KMS-11 (cell line): ENCODE measurements around the gene REELD1.

ENCODE experiments used
- H2AFZ ChIP-seq: fragments of 200-600 bp; sonication (generic); 2 replicates; pipeline ENCODE4 v1.6.1; 2016; ENCODE audit warnings: antibody characterized with exemption, mixed run types, low read depth
- H3K27ac ChIP-seq: fragments of 200-600 bp; sonication (generic); 2 replicates; pipeline ENCODE4 v1.6.1; 2016; ENCODE audit warnings: mild to moderate bottlenecking, mixed run types
- H3K27me3 ChIP-seq: fragments of 200-600 bp; sonication (generic); 2 replicates; pipeline ENCODE4 v1.6.1; 2017; ENCODE audit warnings: mild to moderate bottlenecking, low read depth, mixed run types, moderate library complexity; ENCODE audit not compliant: insufficient read depth
- H3K36me3 ChIP-seq: fragments of 200-600 bp; sonication (generic); 2 replicates; pipeline ENCODE4 v1.6.1; 2017; ENCODE audit warnings: mild to moderate bottlenecking, mixed run types; ENCODE audit not compliant: insufficient read depth
- H3K4me1 ChIP-seq: fragments of 200-600 bp; sonication (generic); 2 replicates; pipeline ENCODE4 v1.6.1; 2016; ENCODE audit warnings: mild to moderate bottlenecking, low read depth, mixed run types; ENCODE audit not compliant: poor library complexity, severe bottlenecking
- H3K4me2 ChIP-seq: fragments of 200-600 bp; sonication (generic); 2 replicates; pipeline ENCODE4 v1.7.0; 2016; ENCODE audit warnings: mild to moderate bottlenecking, mixed run types
- H3K4me3 ChIP-seq: fragments of 200-600 bp; sonication (generic); IDR thresholded peaks from 2 replicates; pipeline ENCODE4 v1.6.1; 2017; ENCODE audit warnings: low read depth, low read length, mixed read lengths; ENCODE audit not compliant: insufficient read depth
- H3K79me2 ChIP-seq: fragments of 200-600 bp; sonication (generic); 2 replicates; pipeline ENCODE4 v1.6.1; 2016; ENCODE audit warnings: low read depth, mixed run types; ENCODE audit not compliant: insufficient read depth
- H3K9ac ChIP-seq: fragments of 200-600 bp; sonication (generic); 2 replicates; pipeline ENCODE4 v1.6.1; 2016; ENCODE audit warnings: mild to moderate bottlenecking, mixed run types
- H4K20me1 ChIP-seq: fragments of 200-600 bp; sonication (generic); 2 replicates; pipeline ENCODE4 v1.6.1; 2016; ENCODE audit warnings: mild to moderate bottlenecking, mixed run types; ENCODE audit not compliant: insufficient read depth
- CTCF ChIP-seq: fragments of 200-600 bp; sonication (generic); conservative IDR thresholded peaks from 2 replicates; pipeline ENCODE4 v1.6.1; 2017; ENCODE audit warnings: low read depth, mild to moderate bottlenecking, antibody characterized with exemption, low read length, moderate library complexity, mixed read lengths

The REELD1 gene

DNA sequence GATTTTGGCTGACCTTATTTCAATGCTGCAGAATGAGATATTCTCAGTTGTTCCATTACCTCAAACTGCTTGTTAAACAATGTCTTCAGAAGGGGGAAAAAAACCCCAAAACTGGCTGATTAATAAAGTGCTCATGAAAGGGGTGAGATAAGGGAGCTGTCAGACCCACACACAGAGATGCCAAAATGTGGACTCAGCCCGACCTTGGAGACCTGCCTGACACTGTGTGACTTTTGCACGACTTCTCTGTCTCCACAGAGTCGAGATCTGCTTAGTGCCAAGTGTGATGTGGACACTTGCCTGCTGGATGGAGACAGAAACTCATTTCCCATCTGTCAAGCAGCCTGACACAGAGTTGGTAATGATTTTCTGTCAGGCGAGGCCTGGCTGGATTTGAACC, 31.5 kb downstream of the REELD1 start:
- no peak overlapping the region for H3K27ac ChIP-seq
- no peak overlapping the region for H2AFZ ChIP-seq
- H3K4me1 ChIP-seq, result no peaks in the 10 kb centered on the region
- H3K4me3 ChIP-seq, result no peak overlapping the region
- no peak overlapping the region for H3K4me2 ChIP-seq
- no peaks in the 10 kb centered on the region for H4K20me1 ChIP-seq
- no peak for TF ChIP-seq CTCF
- no peaks in the 10 kb centered on the region for H3K79me2 ChIP-seq
- H3K36me3 ChIP-seq, result no peaks in the 10 kb centered on the region
- H3K9ac ChIP-seq, result no peak overlapping the region
- no peaks in the 10 kb centered on the region for H3K27me3 ChIP-seq

GRCh38 chr4:146246381-146246780, 32.0 kb downstream of the REELD1 start:
- H3K4me2 ChIP-seq, result no peak overlapping the region
- no peak for TF ChIP-seq CTCF
- no peaks in the 10 kb centered on the region for H3K36me3 ChIP-seq
- no peaks in the 10 kb centered on the region for H3K27me3 ChIP-seq
- no peak overlapping the region for H2AFZ ChIP-seq
- H3K79me2 ChIP-seq, result no peaks in the 10 kb centered on the region
- H4K20me1 ChIP-seq, result no peaks in the 10 kb centered on the region
- no peak overlapping the region for H3K27ac ChIP-seq
- no peak overlapping the region for H3K9ac ChIP-seq
- no peaks in the 10 kb centered on the region for H3K4me1 ChIP-seq
- no peak overlapping the region for H3K4me3 ChIP-seq

DNA sequence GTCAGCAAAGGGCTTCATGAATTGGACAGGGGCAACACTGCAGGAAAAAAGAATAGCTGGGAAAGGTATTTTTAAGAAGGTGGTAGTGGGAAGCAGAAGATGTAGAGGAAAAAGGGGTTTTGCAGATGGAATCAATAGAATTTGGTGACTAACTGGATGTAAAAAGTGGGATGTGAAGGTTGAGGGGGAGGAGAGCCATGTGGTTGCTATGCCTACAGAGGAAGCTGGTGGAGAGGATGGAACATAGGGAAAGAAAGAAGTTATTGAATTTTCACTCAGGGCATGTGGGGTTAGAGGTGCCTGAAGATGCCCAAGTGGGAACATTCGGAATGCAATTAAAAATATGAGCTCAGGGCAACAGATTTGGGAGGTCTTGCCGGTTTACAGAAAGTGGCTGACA, 33.0 kb downstream of the REELD1 start:
- Histone ChIP-seq H3K27ac (no peak overlapping the region), H2AFZ (no peak overlapping the region), H4K20me1 (no peaks in the 10 kb centered on the region), H3K36me3 (no peaks in the 10 kb centered on the region), H3K4me3 (no peak overlapping the region), H3K79me2 (no peaks in the 10 kb centered on the region), H3K27me3 (no peaks in the 10 kb centered on the region), H3K9ac (no peak overlapping the region), H3K4me2 (no peak overlapping the region), H3K4me1 (no peaks in the 10 kb centered on the region)
- no peak for TF ChIP-seq CTCF

DNA sequence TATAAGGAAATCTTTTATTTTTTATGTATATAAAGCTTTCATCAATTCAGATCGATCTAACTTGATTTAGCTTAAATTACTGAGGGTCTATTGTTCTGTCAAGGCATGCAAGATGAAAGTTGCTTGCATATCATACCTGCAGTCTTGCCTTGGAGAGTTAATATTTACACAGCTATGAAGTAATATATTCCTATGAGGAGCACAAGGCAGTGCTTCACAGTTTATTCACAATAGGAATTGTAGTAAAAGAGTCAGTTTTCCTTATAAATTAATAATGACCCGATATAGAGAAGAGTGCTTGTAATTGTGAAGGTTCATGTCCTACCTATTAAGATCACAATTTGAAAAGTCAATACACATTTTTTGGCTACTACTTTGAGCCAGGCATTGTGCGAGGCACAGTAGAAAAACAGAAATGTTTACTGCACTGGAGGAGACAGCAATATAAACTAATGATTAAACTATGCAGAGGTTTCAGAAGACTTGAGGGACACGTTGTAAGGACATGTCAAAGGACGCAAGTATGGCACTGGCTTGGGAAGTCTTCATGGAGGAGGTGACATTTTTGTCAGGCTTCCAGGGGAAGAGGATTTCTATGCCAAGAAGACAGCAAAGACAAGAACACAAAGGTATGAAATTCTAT, 38.8 kb downstream of the REELD1 start:
- no peak for TF ChIP-seq CTCF
- Histone ChIP-seq H4K20me1 (no peaks in the 10 kb centered on the region), H3K79me2 (no peaks in the 10 kb centered on the region), H3K4me1 (no peaks in the 10 kb centered on the region), H3K27me3 (no peaks in the 10 kb centered on the region), H3K9ac (no peak overlapping the region), H3K4me2 (no peak overlapping the region), H2AFZ (no peak overlapping the region), H3K27ac (no peak overlapping the region), H3K4me3 (no peak overlapping the region), H3K36me3 (no peaks in the 10 kb centered on the region)
